Fibroblast of skin of back (primary cell): ENCODE results near the gene CGREF1.

Source experiments
- DNase-seq: peaks from one replicate; pipeline ENCODE4 v3.0.0-alpha.2; 2013

CGREF1 gene

DNA sequence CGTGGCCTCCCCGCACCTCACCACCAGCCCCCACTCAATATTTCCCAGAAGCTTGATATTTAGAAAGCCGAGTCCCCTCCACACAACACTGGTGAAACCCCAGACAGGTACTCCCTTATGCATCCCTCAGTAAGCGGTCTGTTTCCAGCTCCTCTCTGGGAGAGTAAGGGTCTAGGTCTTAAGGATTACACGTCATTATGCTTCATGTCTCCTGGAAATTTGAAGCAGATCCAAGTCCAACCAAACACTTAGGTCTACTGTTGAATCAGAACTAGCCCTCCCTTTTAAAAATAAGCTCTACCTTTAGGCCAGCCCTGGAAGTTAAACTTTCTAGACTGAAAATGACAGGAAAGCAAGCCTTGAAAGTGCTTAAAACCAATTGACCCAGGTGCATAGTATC is 46.0 kb downstream of the CGREF1 start:
- DNase-seq, result peak; percentile 50

DNA sequence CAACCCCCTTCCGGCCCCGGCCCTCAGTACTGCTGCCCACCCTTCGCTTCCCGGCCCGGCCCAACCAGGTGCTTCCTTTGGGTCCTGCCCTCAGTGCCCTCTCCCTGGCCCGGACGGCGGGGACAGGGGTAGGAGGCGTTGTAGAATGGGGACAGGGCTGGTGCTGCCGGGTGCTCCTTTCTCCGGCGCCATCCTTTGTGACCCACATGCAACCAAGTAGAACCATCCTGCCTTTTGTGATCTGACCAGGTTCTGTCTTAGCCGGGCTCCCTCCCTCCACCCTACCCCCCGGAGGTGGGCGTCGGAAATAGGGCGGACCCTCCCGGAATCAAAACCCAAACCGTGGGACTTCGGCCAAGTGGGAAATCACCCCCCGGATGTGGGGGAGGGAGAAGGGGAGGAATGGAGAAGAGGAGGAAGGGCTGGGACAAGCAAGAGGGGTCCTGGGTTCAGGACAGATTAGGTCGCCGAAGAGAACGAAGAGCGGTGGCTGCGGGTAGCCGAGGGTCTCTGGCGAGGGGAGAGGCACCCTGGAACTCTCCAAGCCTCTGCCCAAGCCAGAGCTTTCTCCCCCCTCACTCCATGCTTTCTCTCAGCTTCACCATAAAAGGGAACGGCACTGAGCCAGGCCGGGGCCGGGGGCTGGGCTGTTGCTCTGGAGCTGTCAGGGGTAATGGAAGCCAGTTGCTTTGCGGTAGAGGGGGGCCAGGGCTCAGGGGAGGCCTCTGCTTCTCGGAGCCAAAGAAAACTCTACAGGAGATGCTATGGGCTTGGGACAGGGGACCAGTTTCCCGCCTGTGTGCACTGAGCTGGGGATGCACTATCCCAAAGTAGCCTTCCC is 46.7 kb downstream of the CGREF1 start:
- peak; percentile 83 for DNase-seq

DNA sequence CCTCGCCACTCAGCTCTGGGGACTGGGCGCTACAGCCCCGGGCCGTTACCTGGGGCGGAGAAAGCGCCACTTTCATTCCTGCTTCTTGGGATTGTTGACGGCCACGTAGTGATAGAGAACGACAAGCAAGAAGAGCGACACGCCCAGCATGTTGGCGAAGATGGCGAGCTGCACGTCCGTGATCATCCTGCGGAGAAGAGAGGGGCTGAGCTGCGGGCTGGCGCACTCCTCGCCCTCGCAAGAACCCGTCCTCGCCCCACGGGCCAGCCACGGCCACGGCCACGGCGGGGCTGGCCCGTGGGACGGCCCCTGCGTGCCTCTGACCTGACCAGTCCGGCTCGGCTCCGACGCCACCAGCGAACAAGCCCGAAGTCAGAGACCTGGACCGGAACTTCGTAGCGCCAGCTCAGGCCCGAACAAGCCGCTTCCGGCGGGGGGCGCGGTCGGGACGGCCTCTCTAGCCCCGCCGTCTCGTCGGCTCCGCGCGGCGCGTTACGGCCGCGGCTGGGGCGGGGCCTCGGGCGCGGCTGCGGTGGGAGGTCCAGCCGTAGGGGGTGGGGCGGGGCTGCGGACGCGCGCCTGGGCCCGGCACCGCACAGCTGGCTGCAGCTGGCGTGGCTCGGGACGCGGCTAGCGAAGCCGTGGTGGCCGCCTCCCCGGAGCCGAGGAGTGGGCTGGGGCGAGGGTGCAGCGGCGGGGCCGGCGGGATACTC is 47.5 kb downstream of the CGREF1 start, which contains the start of gene OST4:
OST4 (minus strand) TSS at position 378 of the 713 bp plus-strand sequence.
- DNase-seq, result peak; percentile 93

DNA sequence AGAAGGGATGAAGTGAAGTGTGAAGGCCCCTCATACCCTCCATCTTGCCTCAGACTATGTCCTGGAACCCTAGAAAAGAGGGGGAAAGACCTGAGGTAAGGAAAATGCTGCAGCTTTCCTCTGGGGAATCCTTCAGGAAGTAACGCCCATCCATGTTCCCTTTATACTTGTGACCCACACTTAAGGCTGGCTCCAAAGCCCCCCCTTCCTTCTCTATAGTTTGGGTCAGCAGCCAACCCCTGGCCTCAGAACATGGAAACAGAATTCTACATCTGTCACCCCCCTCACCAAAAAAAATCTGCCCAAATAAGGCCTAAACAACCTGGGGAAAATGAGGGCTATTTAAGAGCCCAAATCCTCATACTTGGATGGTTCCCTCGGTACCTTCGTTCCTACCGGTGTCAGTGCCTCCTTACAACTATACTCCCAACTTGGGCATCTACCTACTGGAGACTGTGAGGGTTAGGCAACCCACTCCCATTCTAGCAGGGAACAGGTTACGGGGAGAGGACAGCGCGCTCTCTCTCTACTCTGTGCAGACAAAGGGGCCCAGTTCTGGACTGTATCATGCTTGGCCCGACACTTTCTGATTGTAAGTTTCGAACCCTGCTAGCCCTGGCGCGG is 48.2 kb downstream of the CGREF1 start:
- no peak for DNase-seq

DNA sequence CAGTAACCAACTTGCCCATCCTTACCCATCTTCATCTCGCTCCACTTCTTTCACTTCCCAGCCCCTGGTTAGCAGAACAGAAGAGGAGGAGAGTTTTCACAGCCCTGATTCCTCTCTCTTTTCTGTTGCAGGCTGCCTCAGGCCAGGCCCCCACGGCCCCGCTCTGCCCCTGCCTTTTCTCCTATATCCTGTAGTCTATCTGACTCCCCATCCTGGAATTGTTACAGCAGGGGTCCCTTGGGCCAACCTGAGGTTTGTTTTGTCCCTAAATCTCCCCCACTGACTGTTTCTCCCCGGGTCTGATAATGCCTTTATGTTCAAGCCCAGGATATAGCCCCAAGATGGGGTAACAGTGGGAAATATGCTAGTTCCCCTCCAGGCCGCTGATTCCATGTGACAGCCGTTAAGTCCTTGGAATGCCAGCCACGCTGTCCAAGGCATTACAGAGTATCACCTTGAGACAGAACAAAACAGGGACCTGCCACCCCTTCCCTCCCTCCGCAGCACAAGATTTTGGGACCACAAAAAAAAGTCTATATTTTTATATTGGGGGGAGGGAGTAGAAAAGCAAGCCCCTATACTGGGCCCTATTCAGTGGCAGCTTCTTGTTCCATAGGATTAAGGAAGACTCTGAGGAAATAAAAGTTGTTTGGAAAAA is 48.8 kb downstream of the CGREF1 start:
- no peak for DNase-seq

DNA sequence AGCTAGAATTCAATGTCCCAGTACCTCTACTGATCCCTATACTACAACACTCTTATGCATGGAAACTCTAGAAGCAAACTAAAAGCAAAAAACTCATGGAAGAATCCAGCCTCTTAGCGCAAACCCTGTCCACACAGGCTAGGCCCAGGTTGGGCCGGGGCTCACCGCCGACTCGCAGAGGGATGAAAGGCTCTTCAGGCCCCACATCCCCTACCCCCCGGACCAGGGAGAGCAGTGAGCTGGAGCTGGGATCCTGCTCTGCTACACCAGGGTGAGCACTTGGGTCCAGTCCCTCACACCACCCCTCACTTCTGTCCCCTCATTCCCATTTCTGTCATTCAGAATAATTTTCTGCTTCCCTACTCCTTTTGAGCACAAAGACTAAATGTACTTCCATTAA is 49.5 kb downstream of the CGREF1 start:
- no peak for DNase-seq

DNA sequence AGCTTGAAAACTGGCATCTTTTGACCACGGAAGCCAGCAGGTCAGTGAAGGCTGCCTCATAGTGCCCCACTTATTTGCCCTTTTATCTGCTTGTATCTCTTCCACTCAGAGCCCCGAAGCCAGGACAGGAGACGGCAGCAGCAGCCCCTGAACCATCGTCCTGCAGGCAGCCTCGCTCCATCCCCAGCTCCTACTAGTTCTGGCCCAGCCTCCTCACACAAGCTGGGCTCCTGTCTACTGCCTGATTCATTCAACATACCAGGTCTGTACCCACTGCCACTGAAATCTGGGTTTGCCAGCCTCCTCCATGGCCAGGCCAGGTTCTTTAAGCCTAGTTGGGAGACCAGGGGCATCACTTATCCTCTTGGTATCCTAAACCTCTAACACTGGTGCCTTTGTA is 51.5 kb downstream of the CGREF1 start:
- DNase-seq, result no peak

DNA sequence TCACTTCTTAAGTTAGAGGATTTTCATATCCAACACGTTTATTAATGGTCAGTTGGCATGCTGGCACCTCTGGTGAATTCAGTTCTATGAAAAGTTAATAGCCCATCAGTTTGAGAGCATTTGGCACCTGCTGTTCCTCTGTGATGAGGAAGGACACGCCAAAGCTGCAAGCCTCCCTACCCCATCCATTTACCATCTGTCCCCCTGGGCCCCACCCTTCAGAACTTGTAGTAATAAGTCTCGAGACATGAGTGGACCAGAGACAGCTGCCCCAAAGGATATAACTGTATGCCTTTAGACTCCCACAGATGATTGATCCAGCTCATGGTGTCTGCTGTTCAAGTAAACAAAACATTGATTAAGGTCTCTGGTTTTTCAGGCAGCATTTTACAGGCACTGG is 53.8 kb downstream of the CGREF1 start:
- no peak for DNase-seq

DNA sequence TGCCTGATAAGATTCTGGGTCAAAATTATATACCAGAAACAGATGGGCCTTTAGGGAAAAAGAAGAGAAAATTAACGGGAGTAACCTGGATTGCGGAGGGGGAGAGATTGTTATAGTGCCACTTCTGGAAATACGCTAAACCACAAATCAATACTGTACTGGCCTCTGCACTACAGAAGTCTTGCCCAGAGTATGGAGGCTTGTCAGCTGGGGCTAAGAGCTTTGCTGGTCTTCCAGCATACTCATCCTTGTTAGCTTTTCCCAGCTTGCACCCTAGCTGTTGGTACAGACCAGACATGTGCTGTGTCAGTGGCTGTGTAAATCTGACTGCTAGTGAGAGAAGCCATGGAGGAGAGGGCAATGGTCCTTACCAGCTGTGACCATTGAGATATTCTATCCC is 58.6 kb downstream of the CGREF1 start:
- DNase-seq, result no peak

DNA sequence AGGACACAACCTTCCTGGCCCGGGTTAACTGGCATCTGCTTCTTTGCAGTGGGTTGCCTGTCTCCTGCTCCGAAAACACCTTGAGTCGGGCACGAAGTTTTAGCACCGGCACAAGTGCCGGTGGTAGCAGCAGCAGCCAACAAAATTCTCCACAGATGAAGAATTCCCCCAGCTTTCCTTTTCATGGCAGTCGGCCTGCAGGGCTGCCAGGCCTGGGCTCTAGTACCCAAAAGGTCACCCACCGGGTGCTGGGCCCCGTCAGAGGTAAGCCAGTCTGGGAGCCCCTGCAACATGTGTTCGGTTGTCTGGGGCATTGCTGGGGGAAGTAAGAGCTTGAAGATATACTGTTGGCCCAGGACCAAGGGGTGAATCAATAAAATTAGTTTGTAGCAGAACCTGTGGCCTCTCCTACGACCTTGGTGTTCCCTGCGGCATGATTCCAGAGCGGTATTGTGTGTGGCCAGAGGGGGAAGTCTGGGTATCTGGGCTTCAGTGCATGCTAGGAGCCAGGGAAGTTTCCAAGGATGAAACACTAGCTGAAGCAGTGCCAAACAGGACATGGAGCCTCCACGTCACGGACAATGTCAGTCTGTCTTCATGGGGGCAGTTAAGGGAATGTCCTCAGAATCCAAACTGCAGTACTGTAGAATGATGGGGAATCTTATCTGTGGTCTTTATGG is 59.6 kb downstream of the CGREF1 start:
- no peak for DNase-seq

DNA sequence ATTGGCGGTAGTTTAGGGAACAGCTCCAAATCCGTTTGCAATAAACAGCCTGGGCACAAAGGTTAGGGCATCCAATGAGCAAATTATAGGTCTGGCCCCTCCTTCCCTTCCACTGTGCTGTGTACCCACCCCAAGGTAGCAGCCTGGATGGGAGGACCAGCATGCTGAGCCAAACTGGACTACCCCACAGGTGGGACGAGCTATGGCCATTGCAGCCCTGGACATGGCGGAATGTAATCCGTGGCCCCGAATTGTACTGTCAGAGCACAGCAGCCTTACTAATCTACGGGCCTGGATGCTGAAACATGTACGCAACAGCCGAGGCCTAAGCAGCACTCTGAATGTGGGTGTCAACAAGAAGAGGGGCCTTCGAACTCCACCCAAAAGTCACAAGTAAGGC is 60.7 kb downstream of the CGREF1 start:
- no peak for DNase-seq

DNA sequence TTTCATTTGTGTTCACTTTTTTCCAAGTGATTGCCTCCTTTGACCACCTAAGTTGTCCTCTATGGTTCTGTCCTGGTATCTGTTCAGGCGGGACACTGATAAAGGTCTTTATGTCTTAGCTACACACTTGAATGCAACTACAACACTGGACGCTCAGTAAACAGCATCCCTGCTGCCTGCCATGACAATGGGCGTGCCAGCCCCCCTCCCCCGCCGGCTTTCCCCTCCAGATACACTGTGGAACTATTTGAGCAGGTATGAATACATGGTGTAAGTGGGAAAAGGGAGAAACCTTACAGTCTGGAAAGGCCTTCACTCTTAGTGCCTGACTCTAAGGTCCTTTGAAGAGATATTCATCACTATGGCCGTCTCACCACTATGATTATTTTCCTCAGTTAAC is 61.7 kb downstream of the CGREF1 start:
- no peak for DNase-seq

DNA sequence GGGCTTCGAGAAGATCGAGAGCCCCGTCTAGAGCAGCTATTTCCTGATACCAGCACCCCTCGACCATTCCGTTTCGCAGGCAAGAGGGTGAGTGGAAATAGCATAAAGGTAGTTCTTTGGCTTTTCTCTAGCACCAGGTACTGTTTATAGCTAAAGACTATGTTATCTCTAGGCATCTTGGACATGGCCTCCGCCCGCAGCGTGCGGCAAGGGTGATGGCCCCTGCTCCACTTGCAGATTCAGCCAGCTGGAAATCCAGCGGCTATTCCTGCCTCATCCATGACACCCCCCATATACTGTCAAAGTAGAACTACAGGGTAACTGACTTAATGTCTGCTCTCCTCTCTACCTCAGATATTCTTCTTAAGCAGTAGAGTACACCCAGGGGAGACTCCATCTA is 64.2 kb downstream of the CGREF1 start:
- no peak for DNase-seq

DNA sequence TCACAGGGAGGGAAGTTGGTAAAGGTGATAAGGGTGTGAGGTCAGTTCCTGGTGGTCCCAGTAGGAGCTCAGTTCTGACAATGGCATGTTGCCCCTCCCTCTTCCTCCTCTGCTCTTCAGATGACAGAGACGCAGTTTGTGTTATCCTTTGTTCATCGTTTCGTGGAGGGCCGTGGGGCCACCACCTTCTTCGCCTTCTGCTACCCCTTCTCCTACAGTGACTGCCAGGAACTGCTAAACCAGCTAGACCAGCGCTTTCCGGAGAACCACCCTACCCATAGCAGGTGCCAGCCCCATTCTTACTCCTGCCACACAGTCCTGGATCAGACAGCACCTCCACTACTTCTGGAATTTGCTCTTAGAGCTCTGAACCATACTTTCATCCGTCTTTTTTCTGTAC is 65.2 kb downstream of the CGREF1 start:
- DNase-seq, result no peak

DNA sequence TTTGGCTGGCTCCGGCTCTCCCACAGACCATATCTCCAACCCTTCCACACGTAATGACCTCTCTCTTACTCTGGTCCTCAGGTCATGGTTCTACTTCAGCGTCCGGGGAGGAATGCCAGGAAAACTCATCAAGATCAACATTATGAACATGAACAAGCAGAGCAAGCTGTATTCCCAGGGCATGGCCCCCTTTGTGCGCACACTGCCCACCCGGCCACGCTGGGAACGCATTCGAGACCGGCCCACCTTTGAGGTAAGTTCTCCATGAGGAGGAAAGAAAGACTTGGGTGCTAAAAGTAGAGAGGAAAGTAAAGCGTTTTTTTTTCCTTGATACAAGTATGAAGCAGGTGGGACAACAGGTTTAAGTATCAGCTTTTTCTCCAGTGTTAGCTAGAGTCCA is 65.6 kb downstream of the CGREF1 start:
- DNase-seq, result no peak

DNA sequence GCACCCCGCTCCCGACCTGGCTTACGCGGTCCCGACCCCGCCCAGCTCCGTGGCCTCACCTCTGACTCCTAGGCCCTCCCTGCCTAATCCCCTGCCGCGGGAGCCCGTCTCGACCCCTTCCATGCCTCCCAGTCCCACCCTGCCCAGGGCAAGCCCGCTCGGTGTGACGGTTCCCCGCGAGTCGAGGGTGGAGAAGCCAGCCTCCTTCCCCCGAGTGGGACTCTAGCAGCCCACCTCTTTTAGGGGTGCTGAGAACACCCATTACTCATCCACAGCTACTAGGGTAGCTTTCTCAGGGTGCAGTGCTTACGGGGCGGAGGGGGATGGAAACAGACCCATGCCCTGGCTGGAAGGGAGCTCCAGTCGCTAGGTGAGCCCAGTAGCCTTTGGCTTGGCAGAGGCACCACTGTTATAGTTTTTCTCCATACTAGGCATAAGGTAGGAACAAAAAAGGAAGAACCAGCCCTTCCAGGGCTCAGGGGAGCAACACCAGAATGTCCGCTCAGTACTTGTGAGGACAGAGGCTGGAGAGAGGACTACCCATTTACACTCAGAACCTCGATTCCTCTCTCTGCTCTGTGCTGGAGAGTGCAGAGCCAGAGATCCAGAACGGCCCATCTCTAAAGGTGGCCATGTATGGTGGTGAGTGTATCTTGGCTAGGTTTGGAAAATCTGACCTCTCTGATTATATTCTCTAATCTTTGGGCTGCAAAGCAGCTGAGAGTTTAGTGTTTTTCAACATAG is 66.9 kb downstream of the CGREF1 start:
- DNase-seq, result no peak

DNA sequence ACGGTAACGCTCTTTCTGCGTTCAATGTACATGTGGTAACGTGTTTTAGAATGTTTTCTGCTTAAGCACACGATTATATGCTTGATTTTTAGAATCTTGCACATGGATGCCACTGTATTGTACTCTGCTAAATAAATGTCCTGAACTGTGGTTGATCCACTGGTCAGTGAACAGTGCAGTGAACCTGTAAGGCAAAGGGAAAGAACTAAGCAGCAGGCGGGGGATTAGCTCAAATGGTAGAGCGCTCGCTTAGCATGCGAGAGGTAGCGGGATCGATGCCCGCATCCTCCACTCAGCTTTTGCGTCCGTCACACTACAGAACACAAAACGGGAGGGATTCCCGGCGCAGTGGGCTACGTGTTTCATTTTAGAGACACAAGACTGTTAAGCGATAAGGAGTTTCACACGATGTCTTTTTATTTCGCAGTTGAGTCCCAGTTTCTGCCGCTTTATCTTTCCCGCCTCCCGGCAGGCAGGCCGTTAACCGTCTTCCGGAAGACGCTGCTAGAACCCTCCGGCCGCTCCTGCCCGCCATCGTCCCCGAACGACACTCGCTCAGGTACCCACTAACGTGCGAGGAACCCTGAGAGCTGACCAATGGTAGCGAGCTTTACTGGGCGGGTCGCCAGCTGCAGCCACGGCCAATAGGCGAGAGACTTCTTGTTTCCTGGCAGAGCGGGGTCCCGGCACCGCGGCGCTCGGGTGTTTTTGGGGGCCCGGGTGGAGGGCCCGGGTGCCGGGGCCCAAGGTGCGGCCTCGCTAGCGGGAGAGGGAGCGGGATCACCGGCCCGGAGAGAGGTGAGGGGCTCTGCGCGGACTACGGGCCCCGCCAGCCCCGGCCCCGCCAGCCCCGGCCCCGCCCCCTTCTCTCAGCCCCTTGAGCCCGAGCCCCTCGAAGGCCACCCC is 67.7 kb downstream of the CGREF1 start, which contains the start of gene AGBL5:
AGBL5 (plus strand) TSS at position 673 of the 906 bp plus-strand sequence. CDS start 1,291 bp downstream, outside the sequence.
- peak; percentile 89 for DNase-seq
